Aorta (tissue), 5 donors: ENCODE results near the gene LPAR5. TPM values are rescaled to one million over a fixed set of nuclear protein-coding genes. Genes with fewer than 3 reads are reported as not detected.
A peak's percentile ranks its signal among the peaks of the same experiment; 100 is the strongest.

Experiments
- ATAC-seq: fragments of 200-7000 bp; cut with Tn5 transposase; one replicate; pipeline ENCODE4 v1.9.1; 2022; ENCODE audit warnings: moderate library complexity; ENCODE audit not compliant: low FRiP score
- DNase-seq, 2 donors: peaks; one replicate each; pipeline ENCODE4 v3.0.0-alpha.2; 2020
- H3K27ac ChIP-seq, 2 donors: one replicate each; pipeline ENCODE4 v1.5.1; 2013; ENCODE audit warnings: low read length in 2 of 2, mild to moderate bottlenecking in 2 of 2, moderate library complexity in 2 of 2, control low read depth in 1 of 2, inconsistent platforms in 1 of 2, low read depth in 1 of 2
- H3K27me3 ChIP-seq, 2 donors: one replicate each; pipeline ENCODE4 v1.6.1; 2013; ENCODE audit warnings: control low read depth in 1 of 2, low read length in 1 of 2, mild to moderate bottlenecking in 1 of 2, moderate library complexity in 1 of 2; ENCODE audit not compliant: insufficient read depth in 2 of 2, control insufficient read depth in 1 of 2
- H3K36me3 ChIP-seq, 2 donors: one replicate each; pipeline ENCODE4 v1.6.1; 2013; ENCODE audit warnings: control low read depth in 1 of 2, low read length in 1 of 2, mild to moderate bottlenecking in 1 of 2; ENCODE audit not compliant: insufficient read depth in 2 of 2, control insufficient read depth in 1 of 2
- H3K4me1 ChIP-seq, 2 donors: one replicate each; pipeline ENCODE4 v1.6.1; 2013; ENCODE audit warnings: low read length in 2 of 2, control low read depth in 1 of 2, mild to moderate bottlenecking in 1 of 2, moderate library complexity in 1 of 2; ENCODE audit not compliant: insufficient read depth in 2 of 2, control insufficient read depth in 1 of 2
- H3K4me3 ChIP-seq, 2 donors: one replicate each; pipeline ENCODE4 v1.5.1; 2013; ENCODE audit warnings: low read length in 2 of 2, control low read depth in 1 of 2, mild to moderate bottlenecking in 1 of 2
- H3K9me3 ChIP-seq: one replicate; pipeline ENCODE4 v1.6.1; 2013; ENCODE audit warnings: mild to moderate bottlenecking, low read length; ENCODE audit not compliant: control insufficient read depth
- WGBS, 2 donors: extraction: QIAGEN DNeasy Blood & Tissue Kit; methylation state at CpG; one replicate each; pipeline ENCODE4 v1.1.7; 2013; 5-methylcytosine and 5-hydroxymethylcytosine counted together
- intact Hi-C, 2 donors: fragments of 100-400 bp; cut with DNase I; formaldehyde crosslinking; loops; one replicate each; pipeline versions ENCODE4 v1.14.2 to v1.15.0; 2022
- polyA plus RNA-seq, 2 donors: library from polyadenylated mRNA; stranded (reverse); fragments of 200-250 nt; gene quantifications; one replicate each; pipeline ENCODE4 v1.2.3, GENCODE V29; 2013
- total RNA-seq, 2 donors: library from RNA; stranded (reverse); fragmentation: NEBNext Ultra II Directional; extraction: Animal tissue kit (Norgen Biotek cat#: 25700); gene quantifications; one replicate each; pipeline ENCODE4 v1.2.1, GENCODE V29; 2021
- donor health status: healthy with polysubstance abuse.
- donor health status: Bipolar disorder and iron deficiency.
- donor health status: DM: no; HTN: no; CAD: no.
- donor health status: DM: no; HTN: no; CAD: no.
- donor health status: DM: yes; HTN: yes; CAD: no.

The LPAR5 gene
- total and polyA plus RNA-seq, 4 donors, result 0.51 to 3.7 (median 1.7) TPM

GRCh38 chr12:6613776-6614512, 21.8 kb downstream of the LPAR5 start:
- peaks cover 2 to 3% of the 10 kb centered on the region in 2 donors for H3K4me1 ChIP-seq
- intact Hi-C loops, result loop anchor here in 1 of 2 donors (10.0 kb wide), 2 partner anchors 161 to 211 kb away; partner anchors contain the start of genes GPR162, LAG3 and P3H3
- DNase-seq (peak; percentile 95 to 96), ATAC-seq (peak; percentile 93)
- H3K36me3 ChIP-seq, result no peaks in the 10 kb centered on the region
- H3K27me3 ChIP-seq, result no peaks in the 10 kb centered on the region
- H3K9me3 ChIP-seq, result no peaks in the 10 kb centered on the region
- no peak overlapping the region for H3K4me3 ChIP-seq
- peak overlapping the region in 1 of 2 donors; percentile 89 for H3K27ac ChIP-seq
- WGBS, 2 donors, result 0 to 2% methylated on average over 20 to 21 of the region's 21 CpGs

- H3K27ac ChIP-seq, result peak overlapping the region; percentile 76 to 96
- H3K27me3 ChIP-seq, result no peaks in the 10 kb centered on the region
- intact Hi-C loops, result loop anchor here in 1 of 2 donors (10.0 kb wide), 2 partner anchors 162 to 212 kb away; partner anchors contain the start of genes GPR162, LAG3 and P3H3
- DNase-seq (peak; percentile 85 to 90), ATAC-seq (peak; percentile 77)
- no peak overlapping the region for H3K4me3 ChIP-seq
- WGBS, 2 donors, result 1% methylated on average over 17 of the region's 17 CpGs
- H3K9me3 ChIP-seq, result no peaks in the 10 kb centered on the region
- no peaks in the 10 kb centered on the region for H3K36me3 ChIP-seq
- peaks cover 2 to 3% of the 10 kb centered on the region in 2 donors for H3K4me1 ChIP-seq
Observed at GRCh38 chr12:6613015-6613775, 22.6 kb downstream of the LPAR5 start.

- Histone ChIP-seq H3K36me3 (no peaks in the 10 kb centered on the region), H3K27ac (peak overlapping the region in 1 of 2 donors; percentile 83), H3K4me3 (no peak overlapping the region), H3K9me3 (no peaks in the 10 kb centered on the region), H3K27me3 (no peaks in the 10 kb centered on the region), H3K4me1 (peaks cover 2 to 3% of the 10 kb centered on the region in 2 donors)
- intact Hi-C loops, result loop anchor here in 1 of 2 donors (10.0 kb wide), 2 partner anchors 162 to 212 kb away; partner anchors contain the start of genes GPR162, LAG3 and P3H3
- no peak for DNase-seq
- 19 to 23% methylated on average over 7 of the region's 7 CpGs for WGBS, 2 donors
- ATAC-seq, result no peak
Observed at GRCh38 chr12:6612652-6613014, 23.1 kb downstream of the LPAR5 start.

- Histone ChIP-seq H3K4me3 (no peak overlapping the region), H3K27me3 (no peaks in the 10 kb centered on the region), H3K9me3 (no peaks in the 10 kb centered on the region), H3K4me1 (peaks cover 2 to 3% of the 10 kb centered on the region in 2 donors), H3K36me3 (no peaks in the 10 kb centered on the region), H3K27ac (peak overlapping the region in 1 of 2 donors; percentile 83)
- DNase-seq, result no peak
- intact Hi-C loops, result loop anchor here in 1 of 2 donors (10.0 kb wide), 2 partner anchors 163 to 213 kb away; partner anchors contain the start of genes GPR162, LAG3 and P3H3
- 60 to 69% methylated on average over 6 of the region's 6 CpGs for WGBS, 2 donors
- ATAC-seq, result no peak
Observed at GRCh38 chr12:6612247-6612646, 23.5 kb downstream of the LPAR5 start.

GRCh38 chr12:6608592-6609281, 27.0 kb downstream of the LPAR5 start:
- Histone ChIP-seq H3K9me3 (no peaks in the 10 kb centered on the region), H3K4me1 (peaks cover 2 to 6% of the 10 kb centered on the region in 2 donors), H3K27me3 (no peaks in the 10 kb centered on the region), H3K36me3 (no peaks in the 10 kb centered on the region), H3K27ac (peak overlapping the region in 1 of 2 donors; percentile 54), H3K4me3 (no peak overlapping the region)
- WGBS, 2 donors, result 51 to 60% methylated on average over 8 of the region's 8 CpGs
- DNase-seq (peak in 1 of 2 donors; percentile 57), ATAC-seq (no peak)
- intact Hi-C loops, result loop anchor here in 1 of 2 donors (5.0 kb wide), 2 partner anchors 41 to 159 kb away; partner anchors contain the start of genes NOP2 and PTMS

GRCh38 chr12:6607751-6608591, 27.8 kb downstream of the LPAR5 start:
- Histone ChIP-seq H3K9me3 (no peaks in the 10 kb centered on the region), H3K36me3 (no peaks in the 10 kb centered on the region), H3K27ac (peak overlapping the region in 1 of 2 donors; percentile 54), H3K27me3 (no peaks in the 10 kb centered on the region), H3K4me3 (no peak overlapping the region), H3K4me1 (peaks cover 2 to 3% of the 10 kb centered on the region in 2 donors)
- 4% methylated on average over 8 of the region's 8 CpGs for whole genome bisulfite sequencing, 2 donors
- ATAC-seq (peak; percentile 24), DNase-seq (no peak)
- intact Hi-C loops, result loop anchor here in 1 of 2 donors (5.0 kb wide), 2 partner anchors 41 to 159 kb away; partner anchors contain the start of genes NOP2 and PTMS

- Histone ChIP-seq H3K27me3 (no peaks in the 10 kb centered on the region), H3K27ac (peak overlapping the region; percentile 19 to 90), H3K9me3 (no peaks in the 10 kb centered on the region), H3K36me3 (peaks cover 0 to 4% of the 10 kb centered on the region in 2 donors), H3K4me3 (peak overlapping the region; percentile 76 to 90), H3K4me1 (peaks cover 0 to 3% of the 10 kb centered on the region in 2 donors)
- intact Hi-C loops, result loop anchor here in 1 of 2 donors (5.0 kb wide), 2 partner anchors 39 to 161 kb away; partner anchors contain the start of genes NOP2 and PTMS
- ATAC-seq (peak; percentile 65), DNase-seq (peak; percentile 85 to 93)
- 1% methylated on average over 59 to 70 of the region's 70 CpGs for WGBS, 2 donors
Observed at GRCh38 chr12:6606331-6607131, 29.2 kb downstream of the LPAR5 start.
